GM12878 (cell line): ENCODE results near the gene NELL1. TPM values are rescaled to one million over a fixed set of nuclear protein-coding genes. Genes with fewer than 3 reads are reported as not detected.

Experiments used
- ATAC-seq: fragments of 200-7000 bp; cut with Tn5 transposase; 3 replicates; pipeline ENCODE4 v1.9.1; 2020; ENCODE audit warnings: mild to moderate bottlenecking, moderate library complexity
- BruUV-seq: library from RNA; stranded (reverse); fragments of 400-500 nt; replicated peaks from 2 replicates; lab custom pipeline; 2021; lab: Mats Ljungman, UMichigan
- CTCF ChIA-PET: fragments of 300-600 bp; sonication (Branson Sonifier 250); formaldehyde crosslinking; extraction: SDS; loops from one replicate; lab custom pipeline; 2021; ENCODE audit warnings: inconsistent platforms; lab: Yijun Ruan, JAX
- POLR2A ChIA-PET: fragments of 350-600 bp; formaldehyde crosslinking; extraction: SDS; loops from one replicate; lab custom pipeline; 2021; ENCODE audit warnings: inconsistent platforms; lab: Charles Lee
- RAD21 ChIA-PET: fragments of 300-600 bp; sonication (Branson Sonifier 250); formaldehyde crosslinking; loops from one replicate; lab custom pipeline; 2023; ENCODE audit warnings: antibody characterized with exemption; ENCODE audit not compliant: unreplicated experiment; lab: Charles Lee
- SMC1A ChIA-PET: fragments of 300-600 bp; sonication (Branson Sonifier 250); formaldehyde crosslinking; loops from one replicate; lab custom pipeline; 2023; ENCODE audit not compliant: unreplicated experiment, uncharacterized antibody; lab: Charles Lee
- DNase-seq: peaks from one replicate; pipeline ENCODE4 v3.0.0-alpha.2; 2011; ENCODE audit warnings: low read depth, low spot score
- FAIRE-seq: peaks from 3 replicates; lab custom pipeline; 2011; peaks lifted over from hg19 to GRCh38; lab: Jason Lieb, UNC
- H2AFZ ChIP-seq: 2 replicates; pipeline ENCODE4 v1.6.0; 2011; ENCODE audit warnings: low read depth, low read length, control low read depth; ENCODE audit not compliant: control insufficient read depth
- H3K27ac ChIP-seq: 2 replicates; pipeline ENCODE4 v1.5.1; 2011; ENCODE audit warnings: control low read depth; ENCODE audit not compliant: control insufficient read depth, insufficient read depth
- H3K27me3 ChIP-seq, 2 experiments: replicated peaks in 1 of 2; 2 replicates each; pipeline versions ENCODE4 v1.6.0 to v1.6.1; 2011; ENCODE audit warnings: low read length in 1 of 2; ENCODE audit not compliant: control insufficient read depth in 2 of 2, insufficient read depth in 2 of 2
- H3K36me3 ChIP-seq, 2 experiments: 2 replicates each; pipeline ENCODE4 v1.5.1; 2011; ENCODE audit warnings: low read length in 1 of 2; ENCODE audit not compliant: control insufficient read depth in 2 of 2, insufficient read depth in 2 of 2
- H3K4me1 ChIP-seq: 2 replicates; pipeline ENCODE4 v1.6.1; 2011; ENCODE audit warnings: mild to moderate bottlenecking, low read length, moderate library complexity, mixed read lengths; ENCODE audit not compliant: control insufficient read depth, insufficient read depth
- H3K4me2 ChIP-seq: 2 replicates; pipeline ENCODE4 v1.6.0; 2011; ENCODE audit warnings: control low read depth; ENCODE audit not compliant: control insufficient read depth, insufficient read depth
- H3K4me3 ChIP-seq: fragments of 200-600 bp; sonication (generic); 2 replicates; pipeline ENCODE4 v1.5.1; 2016
- H3K79me2 ChIP-seq: 2 replicates; pipeline ENCODE4 v1.6.0; 2011; ENCODE audit warnings: low read length; ENCODE audit not compliant: control insufficient read depth, insufficient read depth
- H3K9ac ChIP-seq: 2 replicates; pipeline ENCODE4 v1.8.0; 2011; ENCODE audit warnings: low read length, control low read depth, mixed read lengths; ENCODE audit not compliant: control insufficient read depth, insufficient read depth
- H3K9me3 ChIP-seq: replicated peaks from 3 replicates; pipeline ENCODE4 v1.5.1; 2011; ENCODE audit warnings: mild to moderate bottlenecking, low read length; ENCODE audit not compliant: control insufficient read depth, insufficient read depth
- H4K20me1 ChIP-seq: 2 replicates; pipeline ENCODE4 v1.6.0; 2011; ENCODE audit not compliant: control insufficient read depth, insufficient read depth
- CBX5 ChIP-seq: sonication (generic); IDR thresholded peaks from 2 replicates; pipeline ENCODE4 v1.6.1; 2016; ENCODE audit warnings: low read depth, moderate library complexity, mild to moderate bottlenecking, inconsistent platforms
- HSF1 ChIP-seq: fragments of 150-350 bp; IDR thresholded peaks from 2 replicates; pipeline ENCODE4 v1.6.1; 2014; ENCODE audit warnings: mild to moderate bottlenecking, low read depth, low read length
- IRF5 ChIP-seq: fragments of 450-650 bp; IDR thresholded peaks from 2 replicates; pipeline ENCODE4 v1.6.1; 2017; ENCODE audit warnings: borderline replicate concordance
- MYB ChIP-seq: fragments of 150-350 bp; IDR thresholded peaks from 2 replicates; pipeline ENCODE4 v1.6.1; 2014; ENCODE audit warnings: mild to moderate bottlenecking, low read depth, low read length, borderline replicate concordance
- NFIC ChIP-seq: IDR thresholded peaks from 2 replicates; pipeline ENCODE4 v1.6.1; 2012; ENCODE audit warnings: low read depth, mild to moderate bottlenecking, inconsistent platforms, low read length, moderate library complexity
- POLR2AphosphoS5 ChIP-seq: IDR thresholded peaks from 2 replicates; pipeline ENCODE4 v1.6.1; 2011; ENCODE audit warnings: mild to moderate bottlenecking, low read length, inconsistent platforms
- REST ChIP-seq: IDR thresholded peaks from 2 replicates; pipeline ENCODE4 v1.6.1; 2012; ENCODE audit warnings: mild to moderate bottlenecking, low read depth, low read length
- SIN3A ChIP-seq: IDR thresholded peaks from 2 replicates; pipeline ENCODE4 v1.6.1; 2012; ENCODE audit warnings: low read depth, low read length, improper control_type of control experiment
- SPI1 ChIP-seq: IDR thresholded peaks from 2 replicates; pipeline ENCODE4 v1.6.1; 2011; ENCODE audit warnings: low read depth, mild to moderate bottlenecking, low read length, moderate library complexity, borderline replicate concordance; ENCODE audit not compliant: insufficient read depth
- SREBF1 ChIP-seq: IDR thresholded peaks from 2 replicates; pipeline ENCODE4 v1.6.1; 2012; ENCODE audit warnings: mild to moderate bottlenecking, low read length
- TAF1 ChIP-seq: IDR thresholded peaks from 2 replicates; pipeline ENCODE4 v1.6.1; 2011; ENCODE audit warnings: mild to moderate bottlenecking, low read depth, low read length, borderline replicate concordance
- TCF12 ChIP-seq: IDR thresholded peaks from 2 replicates; pipeline ENCODE4 v1.6.1; 2011; ENCODE audit warnings: low read depth, mild to moderate bottlenecking, low read length
- USF1 ChIP-seq: IDR thresholded peaks from 2 replicates; pipeline ENCODE4 v1.6.1; 2011; ENCODE audit warnings: borderline replicate concordance, low read depth, mild to moderate bottlenecking, moderate library complexity, mixed read lengths, low read length; ENCODE audit not compliant: insufficient read depth; ENCODE audit errors: extremely low read length
- WRNIP1 ChIP-seq: IDR thresholded peaks from 2 replicates; pipeline ENCODE4 v1.6.1; 2011; ENCODE audit warnings: low read depth, low read length, improper control_type of control experiment, borderline replicate concordance
- YBX1 ChIP-seq: fragments of 450-650 bp; IDR thresholded peaks from 2 replicates; pipeline ENCODE4 v1.6.1; 2016; ENCODE audit warnings: antibody characterized with exemption
- ZBTB33 ChIP-seq: fragments of 450-650 bp; IDR thresholded peaks from 2 replicates; pipeline ENCODE4 v1.6.1; 2017; ENCODE audit warnings: mild to moderate bottlenecking
- WGBS: methylation state at CpG from one replicate; pipeline ENCODE4 v1.1.6; 2016; ENCODE audit warnings: low lambda C conversion rate; ENCODE audit not compliant: insufficient replicate concordance, insufficient coverage; ENCODE audit errors: missing lambda C conversion rate; 5-methylcytosine and 5-hydroxymethylcytosine counted together
- in situ Hi-C: fragments of 300-500 bp; cut with MboI; formaldehyde crosslinking; loops from 9 replicates; pipeline ENCODE4 v1.14.3; 2018; ENCODE audit warnings: mixed read lengths
- intact Hi-C: fragments of 100-400 bp; cut with micrococcal nuclease; formaldehyde crosslinking; loops from one replicate; pipeline ENCODE4 v1.14.2; 2022; ENCODE audit not compliant: unreplicated experiment
- polyA plus RNA-seq, 11 experiments: library from polyadenylated mRNA; depleted of rRNA in 4 of 11; unstranded in 6 of 11; stranded (reverse) in 5 of 11; fragments of >200 nt; fragmentation: Nextera tagmentation in 4 of 11; fragmentation: Illumina TruSeq in 1 of 11; extraction: Ambion mirVana in 4 of 11; extraction: Trizol in 1 of 11; gene quantifications; 1 replicate in 1 of 11; 2 replicates in 10 of 11; pipeline versions ENCODE4 v1.2.1 to v1.2.3, GENCODE V29; 2011 to 2016; ENCODE audit warnings: inconsistent platforms in 2 of 11, missing spikeins in 2 of 11, low read depth in 1 of 11
- total RNA-seq, 4 experiments: library from RNA; depleted of rRNA in 3 of 4; stranded (reverse); fragments of >200 nt in 3 of 4; fragmentation: Illumina TruSeq in 1 of 4; extraction: Trizol in 1 of 4; gene quantifications; 2 replicates each; pipeline versions ENCODE4 v1.2.1 to v1.2.3, GENCODE V29; 2013 to 2021

The NELL1 gene
- total and polyA plus RNA-seq, 10 of the 15 experiments (the other 5 are each of a cell fraction or from before 2014, with no cell fraction given): 0.02 to 0.12 TPM; not detected in 8

GRCh38 chr11:21553795-21554194, 884.4 kb downstream of the NELL1 start:
- no peak for FAIRE-seq
- no peak for TF ChIP-seq WRNIP1
- no peak for TF ChIP-seq SREBF1
- no peak for TF ChIP-seq TCF12
- TF ChIP-seq YBX1: no peak
- TF ChIP-seq NFIC: no peak
- TF ChIP-seq MYB: no peak
- TF ChIP-seq TAF1: no peak
- TF ChIP-seq ZBTB33: no peak
- no peak for TF ChIP-seq IRF5
- TF ChIP-seq SIN3A: no peak
- no peak for TF ChIP-seq REST
- no peak for TF ChIP-seq POLR2AphosphoS5
- TF ChIP-seq USF1: no peak
- no peak for TF ChIP-seq HSF1
- no peak for TF ChIP-seq SPI1
- TF ChIP-seq CBX5: no peak

More at GRCh38 chr11:21553795-21554194, 884.4 kb downstream of the NELL1 start:
- CTCF ChIA-PET: interaction anchor here (2.0 kb wide), 1 partner anchor 42 kb away, joined by 9 read pairs; no protein-coding TSS in a partner anchor
- DNase-seq (no peak), ATAC-seq (no peak)
- H3K4me3 ChIP-seq: no peak overlapping the region
- no peaks in the 10 kb centered on the region for H4K20me1 ChIP-seq
- H2AFZ ChIP-seq: no peak overlapping the region
- RAD21 ChIA-PET: no interaction called here
- no peaks in the 10 kb centered on the region for H3K79me2 ChIP-seq
- H3K9me3 ChIP-seq: no peaks in the 10 kb centered on the region
- no peak overlapping the region for H3K4me2 ChIP-seq
- no TSS peak for BruUV-seq
- POLR2A ChIA-PET: no interaction called here
- 0% methylated on average over 1 of the region's 1 CpG for WGBS
- H3K9ac ChIP-seq: no peak overlapping the region
- SMC1A ChIA-PET: interaction anchor here (0.9 to 1.4 kb wide), 3 partner anchors 14 to 35 kb away, joined by 3 read pairs; no protein-coding TSS in a partner anchor
- intact Hi-C loops (no loop called here), in situ Hi-C loops (no loop called here)
- H3K27me3 ChIP-seq: no peaks in the 10 kb centered on the region
- H3K27ac ChIP-seq: no peak overlapping the region
- H3K36me3 ChIP-seq: no peaks in the 10 kb centered on the region
- no peaks in the 10 kb centered on the region for H3K4me1 ChIP-seq
